KMS-11 (cell line): ENCODE measurements around the gene NIM1K.
"Not testable (repeated sequence)": the region's sequence is repeated elsewhere in the genome, so short reads cannot be mapped to it uniquely, and the experiment has no call there.

Experiments used
- H2AFZ ChIP-seq: fragments of 200-600 bp; sonication (generic); 2 replicates; pipeline ENCODE4 v1.6.1; 2016; ENCODE audit warnings: antibody characterized with exemption, mixed run types, low read depth
- H3K27ac ChIP-seq: fragments of 200-600 bp; sonication (generic); 2 replicates; pipeline ENCODE4 v1.6.1; 2016; ENCODE audit warnings: mild to moderate bottlenecking, mixed run types
- H3K27me3 ChIP-seq: fragments of 200-600 bp; sonication (generic); 2 replicates; pipeline ENCODE4 v1.6.1; 2017; ENCODE audit warnings: mild to moderate bottlenecking, low read depth, mixed run types, moderate library complexity; ENCODE audit not compliant: insufficient read depth
- H3K36me3 ChIP-seq: fragments of 200-600 bp; sonication (generic); 2 replicates; pipeline ENCODE4 v1.6.1; 2017; ENCODE audit warnings: mild to moderate bottlenecking, mixed run types; ENCODE audit not compliant: insufficient read depth
- H3K4me1 ChIP-seq: fragments of 200-600 bp; sonication (generic); 2 replicates; pipeline ENCODE4 v1.6.1; 2016; ENCODE audit warnings: mild to moderate bottlenecking, low read depth, mixed run types; ENCODE audit not compliant: poor library complexity, severe bottlenecking
- H3K4me2 ChIP-seq: fragments of 200-600 bp; sonication (generic); 2 replicates; pipeline ENCODE4 v1.7.0; 2016; ENCODE audit warnings: mild to moderate bottlenecking, mixed run types
- H3K4me3 ChIP-seq: fragments of 200-600 bp; sonication (generic); IDR thresholded peaks from 2 replicates; pipeline ENCODE4 v1.6.1; 2017; ENCODE audit warnings: low read depth, low read length, mixed read lengths; ENCODE audit not compliant: insufficient read depth
- H3K79me2 ChIP-seq: fragments of 200-600 bp; sonication (generic); 2 replicates; pipeline ENCODE4 v1.6.1; 2016; ENCODE audit warnings: low read depth, mixed run types; ENCODE audit not compliant: insufficient read depth
- H3K9ac ChIP-seq: fragments of 200-600 bp; sonication (generic); 2 replicates; pipeline ENCODE4 v1.6.1; 2016; ENCODE audit warnings: mild to moderate bottlenecking, mixed run types
- H4K20me1 ChIP-seq: fragments of 200-600 bp; sonication (generic); 2 replicates; pipeline ENCODE4 v1.6.1; 2016; ENCODE audit warnings: mild to moderate bottlenecking, mixed run types; ENCODE audit not compliant: insufficient read depth
- CTCF ChIP-seq: fragments of 200-600 bp; sonication (generic); conservative IDR thresholded peaks from 2 replicates; pipeline ENCODE4 v1.6.1; 2017; ENCODE audit warnings: low read depth, mild to moderate bottlenecking, antibody characterized with exemption, low read length, moderate library complexity, mixed read lengths

Gene NIM1K

GRCh38 chr5:43302481-43302880, 110.5 kb downstream of the NIM1K start:
- Histone ChIP-seq H3K4me3 (no peak overlapping the region), H3K4me1 (peaks cover 20% of the 10 kb centered on the region), H3K79me2 (peaks cover 46% of the 10 kb centered on the region; the same call in 1 of the 2 replicates), H3K36me3 (no peaks in the 10 kb centered on the region), H3K4me2 (no peak overlapping the region), H4K20me1 (no peaks in the 10 kb centered on the region; the same call in 1 of the 2 replicates), H3K27ac (no peak overlapping the region), H3K9ac (no peak overlapping the region), H3K27me3 (no peaks in the 10 kb centered on the region), H2AFZ (no peak overlapping the region)
- TF ChIP-seq CTCF, result no peak

- no peaks in the 10 kb centered on the region; the same call in 1 of the 2 replicates for H4K20me1 ChIP-seq
- peaks cover 20% of the 10 kb centered on the region for H3K4me1 ChIP-seq
Measured at GRCh38 chr5:43303242-43303641, 111.2 kb downstream of the NIM1K start.

GRCh38 chr5:43304525-43304924, 112.5 kb downstream of the NIM1K start:
- H3K4me1 ChIP-seq, result peaks cover 23% of the 10 kb centered on the region
- no peak overlapping the region for H3K27ac ChIP-seq
- no peaks in the 10 kb centered on the region; the same call in 1 of the 2 replicates for H4K20me1 ChIP-seq
- no peak overlapping the region for H3K4me3 ChIP-seq
- no peaks in the 10 kb centered on the region for H3K27me3 ChIP-seq
- H2AFZ ChIP-seq, result no peak overlapping the region
- H3K9ac ChIP-seq, result no peak overlapping the region
- no peak for TF ChIP-seq CTCF
- H3K36me3 ChIP-seq, result no peaks in the 10 kb centered on the region
- H3K4me2 ChIP-seq, result peak overlapping the region; percentile 25; the same call in 1 of the 2 replicates
- peaks cover 64% of the 10 kb centered on the region for H3K79me2 ChIP-seq

More at GRCh38 chr5:43303242-43303641, 111.2 kb downstream of the NIM1K start:
- H3K4me3 ChIP-seq, result no peak overlapping the region
- H3K9ac ChIP-seq, result no peak overlapping the region
- H3K27me3 ChIP-seq, result no peaks in the 10 kb centered on the region
- H3K27ac ChIP-seq, result no peak overlapping the region
- peaks cover 51% of the 10 kb centered on the region; the same call in 1 of the 2 replicates for H3K79me2 ChIP-seq
- no peak for TF ChIP-seq CTCF
- H3K36me3 ChIP-seq, result no peaks in the 10 kb centered on the region
- no peak overlapping the region for H3K4me2 ChIP-seq
- no peak overlapping the region for H2AFZ ChIP-seq

- Histone ChIP-seq H4K20me1 (no peaks in the 10 kb centered on the region; the same call in 1 of the 2 replicates), H3K36me3 (no peaks in the 10 kb centered on the region), H3K4me2 (no peak overlapping the region), H3K4me3 (no peak overlapping the region), H3K27ac (no peak overlapping the region), H3K9ac (no peak overlapping the region), H3K4me1 (peaks cover 30% of the 10 kb centered on the region), H2AFZ (no peak overlapping the region), H3K79me2 (peaks cover 67% of the 10 kb centered on the region), H3K27me3 (no peaks in the 10 kb centered on the region)
- TF ChIP-seq CTCF, result peak; percentile 63
Measured at GRCh38 chr5:43305948-43306565, 114.0 kb downstream of the NIM1K start.

DNA sequence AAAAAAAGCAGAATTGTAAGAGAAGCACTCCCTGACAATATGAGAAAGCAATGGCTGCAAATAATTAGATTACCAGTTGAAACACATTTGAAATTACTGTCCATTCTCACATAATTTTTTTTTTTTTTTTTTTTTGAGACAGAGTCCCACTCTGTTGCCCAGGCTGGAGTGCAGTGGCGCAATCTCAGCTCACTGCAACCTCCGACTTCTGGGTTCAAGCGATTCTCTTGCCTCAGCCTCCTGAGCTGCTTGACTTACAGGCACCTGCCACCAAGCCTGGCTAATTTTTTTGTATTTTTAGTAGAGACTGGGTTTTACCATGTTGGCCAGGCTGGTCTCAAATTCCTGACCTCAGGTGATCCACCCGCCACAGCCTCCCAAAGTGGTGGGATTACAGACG, 114.9 kb downstream of the NIM1K start:
- not testable (repeated sequence) for H3K4me2 ChIP-seq, H3K36me3 ChIP-seq, H2AFZ ChIP-seq, H3K27ac ChIP-seq, H4K20me1 ChIP-seq, H3K4me3 ChIP-seq, H3K27me3 ChIP-seq, H3K9ac ChIP-seq
- H3K79me2 ChIP-seq, result peaks cover 75% of the 10 kb centered on the region
- peaks cover 39% of the 10 kb centered on the region for H3K4me1 ChIP-seq
